T-helper 1 cell treated with Interleukin-12 subunit alpha and Interleukin-12 subunit beta and Interleukin-4 antibody, amounts not matched to agents 30 μg/mL and 1 μg/mL, for 36 hours (primary cell): ENCODE measurements around the gene EXOC4.
"Not testable (repeated sequence)": the region's sequence is repeated elsewhere in the genome, so short reads cannot be mapped to it uniquely, and the experiment has no call there.

Source experiments
- H3K27ac Mint-ChIP-seq: one replicate; pipeline ENCODE4 v1.8.0; 2021; ENCODE audit warnings: mild to moderate bottlenecking, mixed read lengths
- H3K27me3 Mint-ChIP-seq: one replicate; pipeline ENCODE4 v1.8.0; 2021; ENCODE audit warnings: low read depth, mixed read lengths
- H3K36me3 Mint-ChIP-seq: one replicate; pipeline ENCODE4 v1.8.0; 2021; ENCODE audit warnings: low read depth, mixed read lengths
- H3K4me1 Mint-ChIP-seq: one replicate; pipeline ENCODE4 v1.8.0; 2021; ENCODE audit warnings: low read depth, mixed read lengths
- H3K4me3 Mint-ChIP-seq: one replicate; pipeline ENCODE4 v1.8.0; 2021; ENCODE audit warnings: mild to moderate bottlenecking, moderate library complexity, mixed read lengths
- H3K9me3 Mint-ChIP-seq: one replicate; pipeline ENCODE4 v1.8.0; 2021; ENCODE audit warnings: mixed read lengths

Gene EXOC4

GRCh38 chr7:133873631-133874030 lies 620.8 kb downstream of the EXOC4 start:
- Mint-ChIP-seq H3K4me3 (no peak overlapping the region), H3K27me3 (no peaks in the 10 kb centered on the region), H3K36me3 (no peaks in the 10 kb centered on the region), H3K27ac (no peak overlapping the region), H3K9me3 (no peaks in the 10 kb centered on the region), H3K4me1 (peaks cover 9% of the 10 kb centered on the region)

- Mint-ChIP-seq H3K27me3 (no peaks in the 10 kb centered on the region), H3K4me1 (no peaks in the 10 kb centered on the region), H3K4me3 (no peak overlapping the region), H3K36me3 (no peaks in the 10 kb centered on the region), H3K27ac (no peak overlapping the region), H3K9me3 (no peaks in the 10 kb centered on the region)
Measured at GRCh38 chr7:133883591-133883990, 630.7 kb downstream of the EXOC4 start.

GRCh38 chr7:133885213-133885612 lies 632.3 kb downstream of the EXOC4 start:
- no peaks in the 10 kb centered on the region for H3K36me3 Mint-ChIP-seq
- H3K27ac Mint-ChIP-seq: no peak overlapping the region
- H3K27me3 Mint-ChIP-seq: no peaks in the 10 kb centered on the region
- no peaks in the 10 kb centered on the region for H3K9me3 Mint-ChIP-seq
- no peak overlapping the region for H3K4me3 Mint-ChIP-seq
- H3K4me1 Mint-ChIP-seq: no peaks in the 10 kb centered on the region

GRCh38 chr7:133886086-133886485 lies 633.2 kb downstream of the EXOC4 start:
- Mint-ChIP-seq H3K9me3 (no peaks in the 10 kb centered on the region), H3K27ac (no peak overlapping the region), H3K27me3 (no peaks in the 10 kb centered on the region), H3K4me1 (no peaks in the 10 kb centered on the region), H3K4me3 (no peak overlapping the region), H3K36me3 (no peaks in the 10 kb centered on the region)

- H3K4me1 Mint-ChIP-seq: no peaks in the 10 kb centered on the region
- H3K36me3 Mint-ChIP-seq: no peaks in the 10 kb centered on the region
- no peaks in the 10 kb centered on the region for H3K9me3 Mint-ChIP-seq
- no peaks in the 10 kb centered on the region for H3K27me3 Mint-ChIP-seq
- H3K4me3 Mint-ChIP-seq: no peak overlapping the region
- H3K27ac Mint-ChIP-seq: no peak overlapping the region
Measured at GRCh38 chr7:133886797-133887196, 633.9 kb downstream of the EXOC4 start.

GRCh38 chr7:133887459-133887858 lies 634.6 kb downstream of the EXOC4 start:
- no peaks in the 10 kb centered on the region for H3K36me3 Mint-ChIP-seq
- H3K4me3 Mint-ChIP-seq: no peak overlapping the region
- H3K27ac Mint-ChIP-seq: no peak overlapping the region

GRCh38 chr7:133888061-133888930 lies 635.4 kb downstream of the EXOC4 start:
- Mint-ChIP-seq H3K9me3 (no peaks in the 10 kb centered on the region), H3K4me3 (no peak overlapping the region), H3K4me1 (no peaks in the 10 kb centered on the region), H3K36me3 (no peaks in the 10 kb centered on the region), H3K27ac (no peak overlapping the region), H3K27me3 (no peaks in the 10 kb centered on the region)

More at GRCh38 chr7:133887459-133887858, 634.6 kb downstream of the EXOC4 start:
- Mint-ChIP-seq H3K9me3 (no peaks in the 10 kb centered on the region), H3K4me1 (no peaks in the 10 kb centered on the region), H3K27me3 (no peaks in the 10 kb centered on the region)

GRCh38 chr7:133904776-133905175 lies 651.9 kb downstream of the EXOC4 start:
- no peaks in the 10 kb centered on the region for H3K36me3 Mint-ChIP-seq

GRCh38 chr7:133906553-133906952 lies 653.7 kb downstream of the EXOC4 start:
- not testable (repeated sequence) for H3K9me3 Mint-ChIP-seq, H3K36me3 Mint-ChIP-seq, H3K27ac Mint-ChIP-seq, H3K27me3 Mint-ChIP-seq, H3K4me3 Mint-ChIP-seq, H3K4me1 Mint-ChIP-seq

More at GRCh38 chr7:133904776-133905175, 651.9 kb downstream of the EXOC4 start:
- no peaks in the 10 kb centered on the region for H3K9me3 Mint-ChIP-seq
- H3K4me1 Mint-ChIP-seq: no peaks in the 10 kb centered on the region
- H3K27me3 Mint-ChIP-seq: no peaks in the 10 kb centered on the region
- no peak overlapping the region for H3K4me3 Mint-ChIP-seq
- no peak overlapping the region for H3K27ac Mint-ChIP-seq

- H3K4me3 Mint-ChIP-seq: no peak overlapping the region
- no peak overlapping the region for H3K27ac Mint-ChIP-seq
- H3K27me3 Mint-ChIP-seq: no peaks in the 10 kb centered on the region
- H3K9me3 Mint-ChIP-seq: no peaks in the 10 kb centered on the region
- no peaks in the 10 kb centered on the region for H3K4me1 Mint-ChIP-seq
- H3K36me3 Mint-ChIP-seq: no peaks in the 10 kb centered on the region
Measured at GRCh38 chr7:133910761-133911160, 657.9 kb downstream of the EXOC4 start.

- H3K27me3 Mint-ChIP-seq: no peaks in the 10 kb centered on the region
- no peaks in the 10 kb centered on the region for H3K4me1 Mint-ChIP-seq
- H3K4me3 Mint-ChIP-seq: no peak overlapping the region
- no peaks in the 10 kb centered on the region for H3K36me3 Mint-ChIP-seq
- no peak overlapping the region for H3K27ac Mint-ChIP-seq
- H3K9me3 Mint-ChIP-seq: no peaks in the 10 kb centered on the region
Measured at GRCh38 chr7:133911724-133912123, 658.8 kb downstream of the EXOC4 start.

GRCh38 chr7:133912916-133913697 lies 660.2 kb downstream of the EXOC4 start:
- no peaks in the 10 kb centered on the region for H3K4me1 Mint-ChIP-seq
- H3K27me3 Mint-ChIP-seq: no peaks in the 10 kb centered on the region
- H3K4me3 Mint-ChIP-seq: no peak overlapping the region
- no peak overlapping the region for H3K27ac Mint-ChIP-seq
- H3K9me3 Mint-ChIP-seq: no peaks in the 10 kb centered on the region
- H3K36me3 Mint-ChIP-seq: peaks cover 3% of the 10 kb centered on the region

GRCh38 chr7:133916621-133917020 lies 663.7 kb downstream of the EXOC4 start:
- no peaks in the 10 kb centered on the region for H3K27me3 Mint-ChIP-seq
- H3K9me3 Mint-ChIP-seq: peaks cover 15% of the 10 kb centered on the region
- H3K4me1 Mint-ChIP-seq: no peaks in the 10 kb centered on the region
- H3K27ac Mint-ChIP-seq: no peak overlapping the region
- H3K4me3 Mint-ChIP-seq: no peak overlapping the region
- H3K36me3 Mint-ChIP-seq: peaks cover 6% of the 10 kb centered on the region

- H3K27me3 Mint-ChIP-seq: no peaks in the 10 kb centered on the region
- peaks cover 19% of the 10 kb centered on the region for H3K9me3 Mint-ChIP-seq
- H3K27ac Mint-ChIP-seq: no peak overlapping the region
- no peaks in the 10 kb centered on the region for H3K4me1 Mint-ChIP-seq
- no peak overlapping the region for H3K4me3 Mint-ChIP-seq
- peaks cover 6% of the 10 kb centered on the region for H3K36me3 Mint-ChIP-seq
Measured at GRCh38 chr7:133919810-133920209, 666.9 kb downstream of the EXOC4 start.

GRCh38 chr7:133921635-133922182 lies 668.8 kb downstream of the EXOC4 start:
- no peak overlapping the region for H3K27ac Mint-ChIP-seq
- peaks cover 19% of the 10 kb centered on the region for H3K9me3 Mint-ChIP-seq
- H3K4me3 Mint-ChIP-seq: no peak overlapping the region
- H3K27me3 Mint-ChIP-seq: no peaks in the 10 kb centered on the region
- H3K4me1 Mint-ChIP-seq: no peaks in the 10 kb centered on the region
- peaks cover 6% of the 10 kb centered on the region for H3K36me3 Mint-ChIP-seq
